ENCODE measurements around the gene MTUS2.

MTUS2 gene

GRCh38 chr13:29397265-29397664, 577.1 kb downstream of the MTUS2 start:
- DNase-seq (ENCODE audit: low read depth in 2 of 2): no peak

GRCh38 chr13:29402166-29402636, 582.1 kb downstream of the MTUS2 start:
- DNase-seq (ENCODE audit: low read depth in 2 of 2): no peak

GRCh38 chr13:29405401-29405800, 585.3 kb downstream of the MTUS2 start:
- DNase-seq (ENCODE audit: low read depth in 2 of 2): no peak

- no peak for DNase-seq (ENCODE audit: low read depth in 2 of 2)
These were observed 591.3 kb downstream of the MTUS2 start for GRCh38 chr13:29411481-29411880.

GRCh38 chr13:29418026-29418425, 597.9 kb downstream of the MTUS2 start:
- no peak for DNase-seq (ENCODE audit: low read depth in 2 of 2)

GRCh38 chr13:29421118-29421517, 601.0 kb downstream of the MTUS2 start:
- no peak for DNase-seq (ENCODE audit: low read depth in 2 of 2)

- DNase-seq (ENCODE audit: low read depth in 2 of 2): no peak
These were observed 601.9 kb downstream of the MTUS2 start for GRCh38 chr13:29422015-29422414.

- DNase-seq (ENCODE audit: low read depth in 2 of 2): no peak
These were observed 602.9 kb downstream of the MTUS2 start for GRCh38 chr13:29423050-29423449.

- no peak for DNase-seq (ENCODE audit: low read depth in 2 of 2)
These were observed 607.8 kb downstream of the MTUS2 start for GRCh38 chr13:29427937-29428309.

- DNase-seq (ENCODE audit: low read depth in 2 of 2): no peak
These were observed 608.4 kb downstream of the MTUS2 start for GRCh38 chr13:29428310-29429181.

- no peak for DNase-seq (ENCODE audit: low read depth in 2 of 2)
These were observed 609.3 kb downstream of the MTUS2 start for GRCh38 chr13:29429286-29429900.

GRCh38 chr13:29434217-29434945, 614.2 kb downstream of the MTUS2 start:
- DNase-seq (ENCODE audit: low read depth in 2 of 2): no peak

GRCh38 chr13:29435125-29435911, 615.2 kb downstream of the MTUS2 start:
- DNase-seq (ENCODE audit: low read depth in 2 of 2): no peak

- no peak for DNase-seq (ENCODE audit: low read depth in 2 of 2)
These were observed 616.2 kb downstream of the MTUS2 start for GRCh38 chr13:29436291-29436690.

- no peak for DNase-seq (ENCODE audit: low read depth in 2 of 2)
These were observed 616.7 kb downstream of the MTUS2 start for GRCh38 chr13:29436721-29437280.

- no peak for DNase-seq (ENCODE audit: low read depth in 2 of 2)
These were observed 618.6 kb downstream of the MTUS2 start for GRCh38 chr13:29438769-29439168.

- no peak for DNase-seq (ENCODE audit: low read depth in 2 of 2)
These were observed 619.7 kb downstream of the MTUS2 start for GRCh38 chr13:29439601-29440388.

- no peak for DNase-seq (ENCODE audit: low read depth in 2 of 2)
These were observed 621.2 kb downstream of the MTUS2 start for GRCh38 chr13:29441306-29441705.

GRCh38 chr13:29446016-29446415, 625.9 kb downstream of the MTUS2 start:
- no peak for DNase-seq (ENCODE audit: low read depth in 2 of 2)

GRCh38 chr13:29448174-29448573, 628.0 kb downstream of the MTUS2 start:
- no peak for DNase-seq (ENCODE audit: low read depth in 2 of 2)

GRCh38 chr13:29449726-29450125, 629.6 kb downstream of the MTUS2 start:
- DNase-seq (ENCODE audit: low read depth in 2 of 2): no peak

All from stimulated activated CD8-positive, alpha-beta memory T cell treated with anti-CD3 and anti-CD28 coated beads, Interleukin-7, amount 100 ng/mL, for 4 hours (primary cell).